ENCODE data around the gene DPP7.

DNA sequence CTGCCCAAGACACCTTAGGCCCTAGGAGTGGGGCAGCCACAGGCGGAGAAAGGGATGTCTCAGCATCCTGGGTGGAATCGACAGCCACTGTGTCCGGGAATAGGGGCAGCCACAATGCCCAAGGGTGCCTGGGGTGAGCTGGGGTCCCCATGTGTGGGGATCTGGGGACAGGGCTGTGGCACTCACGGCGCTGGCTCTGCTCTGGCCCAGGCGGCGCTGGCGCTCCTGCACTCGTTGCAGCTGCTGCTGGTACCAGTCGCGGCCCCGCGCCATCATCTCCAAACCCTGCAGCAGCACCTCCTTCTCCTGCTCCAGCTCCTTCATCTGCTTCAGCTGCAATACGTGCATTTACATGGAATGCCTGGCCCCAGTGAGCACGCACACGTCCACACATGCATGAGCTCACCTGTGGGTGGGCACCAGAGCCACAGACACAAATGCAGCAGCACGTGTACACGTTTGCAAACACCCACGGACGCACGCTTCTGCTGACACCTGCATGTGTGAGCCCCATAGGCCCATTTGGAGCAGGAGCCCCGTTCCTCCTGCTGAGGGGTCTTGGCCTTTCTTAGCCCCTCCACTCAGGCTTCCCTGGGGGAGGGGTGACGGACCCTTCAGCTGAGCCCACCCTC lies 49.1 kb downstream of the DPP7 start:
- TF ChIP-seq TAF1 (IDR thresholded peaks at IDR 0.05; ENCODE audit: low read depth) = no peak
- TF ChIP-seq YY1 (IDR thresholded peaks at IDR 0.05; ENCODE audit: low read depth) = no peak
- TF ChIP-seq, protein P1, sequence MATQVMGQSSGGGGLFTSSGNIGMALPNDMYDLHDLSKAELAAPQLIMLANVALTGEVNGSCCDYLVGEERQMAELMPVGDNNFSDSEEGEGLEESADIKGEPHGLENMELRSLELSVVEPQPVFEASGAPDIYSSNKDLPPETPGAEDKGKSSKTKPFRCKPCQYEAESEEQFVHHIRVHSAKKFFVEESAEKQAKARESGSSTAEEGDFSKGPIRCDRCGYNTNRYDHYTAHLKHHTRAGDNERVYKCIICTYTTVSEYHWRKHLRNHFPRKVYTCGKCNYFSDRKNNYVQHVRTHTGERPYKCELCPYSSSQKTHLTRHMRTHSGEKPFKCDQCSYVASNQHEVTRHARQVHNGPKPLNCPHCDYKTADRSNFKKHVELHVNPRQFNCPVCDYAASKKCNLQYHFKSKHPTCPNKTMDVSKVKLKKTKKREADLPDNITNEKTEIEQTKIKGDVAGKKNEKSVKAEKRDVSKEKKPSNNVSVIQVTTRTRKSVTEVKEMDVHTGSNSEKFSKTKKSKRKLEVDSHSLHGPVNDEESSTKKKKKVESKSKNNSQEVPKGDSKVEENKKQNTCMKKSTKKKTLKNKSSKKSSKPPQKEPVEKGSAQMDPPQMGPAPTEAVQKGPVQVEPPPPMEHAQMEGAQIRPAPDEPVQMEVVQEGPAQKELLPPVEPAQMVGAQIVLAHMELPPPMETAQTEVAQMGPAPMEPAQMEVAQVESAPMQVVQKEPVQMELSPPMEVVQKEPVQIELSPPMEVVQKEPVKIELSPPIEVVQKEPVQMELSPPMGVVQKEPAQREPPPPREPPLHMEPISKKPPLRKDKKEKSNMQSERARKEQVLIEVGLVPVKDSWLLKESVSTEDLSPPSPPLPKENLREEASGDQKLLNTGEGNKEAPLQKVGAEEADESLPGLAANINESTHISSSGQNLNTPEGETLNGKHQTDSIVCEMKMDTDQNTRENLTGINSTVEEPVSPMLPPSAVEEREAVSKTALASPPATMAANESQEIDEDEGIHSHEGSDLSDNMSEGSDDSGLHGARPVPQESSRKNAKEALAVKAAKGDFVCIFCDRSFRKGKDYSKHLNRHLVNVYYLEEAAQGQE (IDR thresholded peaks at IDR 0.05; ENCODE audit: low read depth) = no peak
- TF ChIP-seq EP300 (IDR thresholded peaks at IDR 0.05; ENCODE audit: borderline replicate concordance) = no peak
- TF ChIP-seq, protein P2, sequence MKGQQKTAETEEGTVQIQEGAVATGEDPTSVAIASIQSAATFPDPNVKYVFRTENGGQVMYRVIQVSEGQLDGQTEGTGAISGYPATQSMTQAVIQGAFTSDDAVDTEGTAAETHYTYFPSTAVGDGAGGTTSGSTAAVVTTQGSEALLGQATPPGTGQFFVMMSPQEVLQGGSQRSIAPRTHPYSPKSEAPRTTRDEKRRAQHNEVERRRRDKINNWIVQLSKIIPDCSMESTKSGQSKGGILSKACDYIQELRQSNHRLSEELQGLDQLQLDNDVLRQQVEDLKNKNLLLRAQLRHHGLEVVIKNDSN (IDR thresholded peaks at IDR 0.05) = no peak
- TF ChIP-seq CEBPB (IDR thresholded peaks at IDR 0.05) = no peak
- no peak for TF ChIP-seq TCF12 (IDR thresholded peaks at IDR 0.05; ENCODE audit: low read depth)
- TF ChIP-seq CREB1 (IDR thresholded peaks at IDR 0.05; ENCODE audit: low read depth) = no peak
- no peak for TF ChIP-seq ZBTB7A (IDR thresholded peaks at IDR 0.05; ENCODE audit: low read depth)
- no peak for TF ChIP-seq NFIC (IDR thresholded peaks at IDR 0.05)
